ENCODE results near the gene ANKRD7.
"Not testable (repeated sequence)": the region's sequence is repeated elsewhere in the genome, so short reads cannot be mapped to it uniquely, and the experiment has no call there.

The ANKRD7 gene

GRCh38 chr7:118240320-118240719 is 15.8 kb downstream of the ANKRD7 start:
- DNase-seq = not testable (repeated sequence)

GRCh38 chr7:118243695-118244094 is 19.2 kb downstream of the ANKRD7 start:
- no peak for DNase-seq

GRCh38 chr7:118245267-118246040 is 20.9 kb downstream of the ANKRD7 start:
- DNase-seq = no peak

- DNase-seq = no peak
These were observed 26.5 kb downstream of the ANKRD7 start for GRCh38 chr7:118250860-118251494.

GRCh38 chr7:118252087-118252486 is 27.6 kb downstream of the ANKRD7 start:
- no peak for DNase-seq

GRCh38 chr7:118259115-118259514 is 34.6 kb downstream of the ANKRD7 start:
- DNase-seq = no peak

- DNase-seq = no peak
These were observed 40.3 kb downstream of the ANKRD7 start for GRCh38 chr7:118264836-118265235.

- DNase-seq = no peak
These were observed 56.0 kb downstream of the ANKRD7 start for GRCh38 chr7:118280319-118281012.

- no peak for DNase-seq
These were observed 56.7 kb downstream of the ANKRD7 start for GRCh38 chr7:118281196-118281595.

GRCh38 chr7:118285358-118285757 is 60.9 kb downstream of the ANKRD7 start:
- DNase-seq = no peak

- DNase-seq = peak; percentile 33
These were observed 61.6 kb downstream of the ANKRD7 start for GRCh38 chr7:118286131-118286530.

- DNase-seq = no peak
These were observed 63.6 kb downstream of the ANKRD7 start for GRCh38 chr7:118288098-118288497.

- DNase-seq = no peak
These were observed 65.0 kb downstream of the ANKRD7 start for GRCh38 chr7:118289476-118289875.

All from NCI-H82 (cell line).